GM12864 (cell line): Measurements from ENCODE around the gene COL11A2.

Source experiments
- DNase-seq: peaks from one replicate; pipeline ENCODE4 v3.0.0-alpha.2; 2011; ENCODE audit warnings: low read depth
- H3K4me3 ChIP-seq: 2 replicates; pipeline ENCODE4 v1.5.1; 2011; ENCODE audit warnings: mild to moderate bottlenecking, low read depth, low read length, control low read depth
- TF ChIP-seq, protein P1 (sequence below): IDR thresholded peaks from 2 replicates; pipeline ENCODE4 v1.5.1; 2011; ENCODE audit warnings: low read depth, mild to moderate bottlenecking, moderate library complexity, low read length, control low read depth, inconsistent platforms; ENCODE audit errors: missing control alignments

The COL11A2 gene

DNA sequence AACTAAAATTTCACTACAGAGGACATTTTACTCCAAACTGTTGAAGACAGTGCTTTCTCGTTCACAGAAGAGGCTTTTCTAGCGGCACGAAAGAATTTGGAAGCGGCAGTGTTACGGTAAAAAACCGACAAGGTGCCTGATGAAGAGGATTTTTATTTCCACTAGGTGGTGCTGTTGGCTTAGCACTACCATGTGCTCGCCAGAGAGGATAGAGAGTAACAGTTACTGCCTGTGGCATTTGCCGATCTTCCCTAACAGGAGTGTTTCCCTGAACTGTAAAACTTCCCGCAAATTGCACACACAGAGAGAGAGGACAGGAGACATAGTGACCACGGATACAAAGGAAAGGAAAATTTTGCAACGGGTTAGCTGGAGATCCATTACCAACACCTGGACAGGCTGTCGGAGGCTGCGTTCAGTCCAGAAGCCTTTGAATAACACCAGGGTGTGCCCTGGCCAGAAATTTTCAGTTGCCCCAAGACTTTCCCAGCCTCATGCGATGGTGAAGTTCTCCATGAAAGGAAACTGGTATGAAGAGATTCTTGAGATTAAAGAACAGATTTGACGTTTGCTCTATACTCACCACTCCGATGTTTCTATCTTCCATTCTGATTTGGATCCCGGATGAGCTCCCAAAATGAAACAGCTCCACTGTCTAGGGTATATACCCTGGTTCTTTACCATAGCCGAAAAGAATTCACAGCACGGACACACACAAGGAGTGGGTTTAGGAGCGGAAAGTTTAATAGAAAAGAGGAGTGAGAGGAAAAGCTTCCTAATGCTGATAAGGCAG is 68.3 kb downstream of the COL11A2 start:
- H3K4me3 ChIP-seq: no peak overlapping the region
- no peak for DNase-seq
- TF ChIP-seq, protein P1, sequence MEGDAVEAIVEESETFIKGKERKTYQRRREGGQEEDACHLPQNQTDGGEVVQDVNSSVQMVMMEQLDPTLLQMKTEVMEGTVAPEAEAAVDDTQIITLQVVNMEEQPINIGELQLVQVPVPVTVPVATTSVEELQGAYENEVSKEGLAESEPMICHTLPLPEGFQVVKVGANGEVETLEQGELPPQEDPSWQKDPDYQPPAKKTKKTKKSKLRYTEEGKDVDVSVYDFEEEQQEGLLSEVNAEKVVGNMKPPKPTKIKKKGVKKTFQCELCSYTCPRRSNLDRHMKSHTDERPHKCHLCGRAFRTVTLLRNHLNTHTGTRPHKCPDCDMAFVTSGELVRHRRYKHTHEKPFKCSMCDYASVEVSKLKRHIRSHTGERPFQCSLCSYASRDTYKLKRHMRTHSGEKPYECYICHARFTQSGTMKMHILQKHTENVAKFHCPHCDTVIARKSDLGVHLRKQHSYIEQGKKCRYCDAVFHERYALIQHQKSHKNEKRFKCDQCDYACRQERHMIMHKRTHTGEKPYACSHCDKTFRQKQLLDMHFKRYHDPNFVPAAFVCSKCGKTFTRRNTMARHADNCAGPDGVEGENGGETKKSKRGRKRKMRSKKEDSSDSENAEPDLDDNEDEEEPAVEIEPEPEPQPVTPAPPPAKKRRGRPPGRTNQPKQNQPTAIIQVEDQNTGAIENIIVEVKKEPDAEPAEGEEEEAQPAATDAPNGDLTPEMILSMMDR: peak; percentile 58

DNA sequence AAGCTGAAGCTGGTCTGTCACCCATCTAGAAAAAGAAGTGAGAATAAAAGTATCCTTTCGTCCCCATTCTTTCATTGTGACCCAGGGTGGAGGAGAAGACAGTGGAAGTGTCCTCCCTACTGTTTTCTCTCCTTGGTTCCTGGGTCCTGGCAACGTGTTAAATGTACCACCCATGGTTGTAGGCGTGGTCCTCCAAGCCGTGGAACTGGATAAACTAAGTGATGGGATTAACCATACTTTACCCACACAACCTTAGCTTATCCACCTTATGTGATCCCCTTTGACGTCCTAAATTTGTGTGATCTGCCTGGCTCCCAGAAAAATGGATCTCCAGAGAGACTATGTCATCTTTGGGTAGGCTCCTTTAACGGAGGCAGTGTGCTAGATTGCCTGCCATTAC is 69.1 kb downstream of the COL11A2 start:
- DNase-seq: no peak
- H3K4me3 ChIP-seq: no peak overlapping the region
- TF ChIP-seq, protein P1: no peak

DNA sequence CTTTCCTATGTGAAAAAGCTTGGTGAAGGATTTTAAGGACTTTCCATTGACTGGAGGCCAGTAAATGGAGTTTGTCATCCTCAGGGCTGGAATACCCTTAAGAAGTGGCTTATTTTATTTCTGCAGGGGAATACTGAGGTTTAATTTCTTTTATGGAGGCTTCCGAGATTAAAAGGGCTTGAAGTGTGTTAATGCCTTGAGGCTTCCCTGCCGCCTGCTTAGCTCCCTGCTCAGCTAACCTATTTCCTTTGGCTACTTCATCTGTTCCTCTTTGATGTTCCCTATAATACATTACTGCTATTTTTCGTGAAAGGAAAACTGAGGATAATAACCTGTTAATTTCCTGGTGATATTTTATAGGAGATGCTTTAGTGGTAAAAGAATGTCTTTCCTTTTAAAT is 72.3 kb downstream of the COL11A2 start:
- no peak for DNase-seq
- TF ChIP-seq, protein P1: no peak
- H3K4me3 ChIP-seq: no peak overlapping the region

DNA sequence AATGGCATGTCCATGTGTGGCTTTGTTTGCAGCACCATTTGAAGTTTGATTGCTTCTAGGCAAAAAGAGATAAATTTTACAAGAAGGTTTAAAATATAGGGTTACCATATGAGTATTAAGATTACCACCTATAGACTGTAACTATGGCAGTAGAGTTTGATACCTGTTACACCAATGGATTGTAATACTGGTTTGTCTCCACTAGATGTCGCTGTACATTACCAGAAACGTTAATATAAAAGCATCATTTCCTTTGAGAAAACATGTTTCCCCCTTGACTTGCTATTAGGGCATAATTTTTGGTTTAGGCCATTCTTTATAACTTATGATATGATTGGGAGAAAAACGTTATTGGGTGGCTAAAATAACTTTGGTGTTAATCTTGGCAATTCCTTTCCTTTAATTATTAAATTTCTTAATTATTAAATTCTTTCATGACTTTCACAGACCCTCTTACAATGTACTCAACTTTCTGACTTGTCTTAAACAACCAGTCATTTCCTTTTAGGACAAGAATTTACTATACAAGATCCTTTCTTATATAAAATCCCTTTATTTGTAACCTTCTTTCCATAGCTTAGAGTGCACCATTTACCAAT is 73.6 kb downstream of the COL11A2 start:
- no peak overlapping the region for H3K4me3 ChIP-seq
- TF ChIP-seq, protein P1: peak; percentile 70
- DNase-seq: no peak

DNA sequence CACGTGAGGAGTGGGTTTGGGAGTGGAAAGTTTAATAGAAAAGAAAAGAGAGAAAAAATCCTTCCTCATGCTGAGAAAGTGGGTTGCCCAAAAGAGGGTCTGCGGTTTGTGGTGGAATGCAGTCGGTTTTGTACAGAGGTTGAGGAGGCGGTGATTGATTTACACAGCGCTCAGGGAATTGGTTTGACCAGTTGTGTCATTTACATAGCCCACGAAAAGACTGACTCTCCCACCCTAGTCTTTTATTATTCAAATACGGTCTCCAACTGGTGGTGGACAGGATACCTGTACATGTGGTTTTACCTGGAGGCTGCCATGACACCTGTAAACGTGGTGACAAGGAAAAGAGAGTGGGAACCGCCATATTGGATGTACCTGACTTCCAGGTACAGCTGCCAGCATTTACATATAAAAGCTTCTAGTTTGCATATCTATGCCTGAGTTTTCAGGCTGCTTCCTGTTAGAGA is 74.4 kb downstream of the COL11A2 start:
- DNase-seq: no peak
- no peak overlapping the region for H3K4me3 ChIP-seq
- TF ChIP-seq, protein P1: no peak

DNA sequence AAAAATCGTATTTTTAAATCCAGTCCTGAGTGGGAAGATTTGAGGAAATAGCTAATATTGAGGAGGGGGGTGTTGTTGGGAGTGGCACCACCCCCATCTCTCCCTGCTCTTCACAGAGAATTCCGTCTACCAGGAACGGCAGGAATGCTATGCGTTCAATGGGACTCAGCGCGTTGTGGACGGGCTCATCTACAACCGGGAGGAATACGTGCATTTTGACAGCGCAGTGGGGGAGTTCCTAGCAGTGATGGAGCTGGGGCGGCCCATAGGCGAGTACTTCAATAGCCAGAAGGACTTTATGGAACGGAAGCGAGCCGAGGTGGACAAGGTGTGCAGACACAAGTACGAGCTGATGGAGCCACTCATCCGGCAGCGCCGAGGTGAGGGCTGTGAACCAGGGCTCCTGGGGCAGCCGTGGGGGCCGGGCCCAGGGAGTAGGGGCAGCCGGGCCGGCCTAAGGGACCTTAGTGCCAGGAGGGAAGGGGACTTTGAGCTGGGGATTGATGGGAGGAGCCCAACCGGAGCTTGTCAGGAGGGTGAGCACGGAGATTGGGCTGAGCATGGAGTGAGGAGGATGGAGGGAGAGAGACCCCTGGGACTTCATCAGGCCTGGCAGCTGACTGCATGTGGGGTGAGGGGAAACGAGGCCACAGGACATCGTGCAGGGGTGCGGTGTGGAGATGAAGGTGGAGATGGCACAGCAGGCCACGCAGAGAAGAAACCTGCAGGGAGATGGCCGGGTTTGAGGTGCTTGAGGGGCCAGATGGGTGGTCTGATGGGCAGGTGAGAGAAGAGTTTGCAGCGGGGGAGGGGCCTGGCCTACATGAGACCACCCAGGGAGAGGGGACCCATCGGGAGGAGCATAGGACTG is 75.2 kb downstream of the COL11A2 start:
- H3K4me3 ChIP-seq: no peak overlapping the region
- TF ChIP-seq, protein P1: no peak
- DNase-seq: no peak
